Measurements from ENCODE around the gene MSX1. TPM values are rescaled to one million over a fixed set of nuclear protein-coding genes. Genes with fewer than 3 reads are reported as not detected.
"Not testable (repeated sequence)": the region's sequence is repeated elsewhere in the genome, so short reads cannot be mapped to it uniquely, and the experiment has no call there.

MSX1 gene
- total RNA-seq, 2 donors from 2014 or later = 11.0 to 24.6 TPM

GRCh38 chr4:4819213-4819606 lies 40.3 kb upstream of the MSX1 start:
- no peak for DNase-seq (ENCODE audit: low spot score)
- H3K36me3 ChIP-seq = no peaks in the 10 kb centered on the region
- H3K9me3 ChIP-seq = peaks cover 8% of the 10 kb centered on the region
- H3K27me3 ChIP-seq (replicated peaks; ENCODE audit: insufficient read depth) = no peaks in the 10 kb centered on the region
- no peak overlapping the region for H3K27ac ChIP-seq
- TF ChIP-seq CTCF (IDR thresholded peaks at IDR 0.05) = no peak
- no peak overlapping the region for H3K4me3 ChIP-seq
- H3K4me1 ChIP-seq (ENCODE audit: control insufficient read depth in 1 of 2, low read depth in 2 of 2) = no peaks in the 10 kb centered on the region
- no peak for ATAC-seq (ENCODE audit: insufficient number of reproducible peaks, low FRiP score, low read depth)

- H3K27ac ChIP-seq = no peak overlapping the region
- H3K9me3 ChIP-seq = peaks cover 8% of the 10 kb centered on the region
- no peaks in the 10 kb centered on the region for H3K4me1 ChIP-seq (ENCODE audit: control insufficient read depth in 1 of 2, low read depth in 2 of 2)
- H3K27me3 ChIP-seq (replicated peaks; ENCODE audit: insufficient read depth) = no peaks in the 10 kb centered on the region
- ATAC-seq (ENCODE audit: insufficient number of reproducible peaks, low FRiP score, low read depth) (no peak), DNase-seq (ENCODE audit: low spot score) (no peak)
- no peaks in the 10 kb centered on the region for H3K36me3 ChIP-seq
- no peak for TF ChIP-seq CTCF (IDR thresholded peaks at IDR 0.05)
- H3K4me3 ChIP-seq = no peak overlapping the region
Observed at GRCh38 chr4:4820261-4820660, 39.2 kb upstream of the MSX1 start.

GRCh38 chr4:4820739-4821138 lies 38.7 kb upstream of the MSX1 start:
- H3K27ac ChIP-seq = no peak overlapping the region
- TF ChIP-seq CTCF (IDR thresholded peaks at IDR 0.05) = no peak
- ATAC-seq (ENCODE audit: insufficient number of reproducible peaks, low FRiP score, low read depth) (no peak), DNase-seq (ENCODE audit: low spot score) (no peak)
- peaks cover 8% of the 10 kb centered on the region for H3K9me3 ChIP-seq
- no peak overlapping the region for H3K4me3 ChIP-seq
- H3K4me1 ChIP-seq (ENCODE audit: control insufficient read depth in 1 of 2, low read depth in 2 of 2) = no peaks in the 10 kb centered on the region
- no peaks in the 10 kb centered on the region for H3K36me3 ChIP-seq
- H3K27me3 ChIP-seq (replicated peaks; ENCODE audit: insufficient read depth) = no peaks in the 10 kb centered on the region

GRCh38 chr4:4821577-4821976 lies 37.9 kb upstream of the MSX1 start:
- TF ChIP-seq CTCF (IDR thresholded peaks at IDR 0.05) = no peak
- H3K27me3 ChIP-seq (replicated peaks; ENCODE audit: insufficient read depth) = no peaks in the 10 kb centered on the region
- no peaks in the 10 kb centered on the region for H3K36me3 ChIP-seq
- H3K9me3 ChIP-seq = peaks cover 5% of the 10 kb centered on the region
- DNase-seq (ENCODE audit: low spot score) (no peak), ATAC-seq (ENCODE audit: insufficient number of reproducible peaks, low FRiP score, low read depth) (no peak)
- no peaks in the 10 kb centered on the region for H3K4me1 ChIP-seq (ENCODE audit: control insufficient read depth in 1 of 2, low read depth in 2 of 2)
- no peak overlapping the region for H3K27ac ChIP-seq
- H3K4me3 ChIP-seq = no peak overlapping the region

- H3K4me1 ChIP-seq (ENCODE audit: control insufficient read depth in 1 of 2, low read depth in 2 of 2); ATAC-seq (ENCODE audit: insufficient number of reproducible peaks, low FRiP score, low read depth): not testable (repeated sequence)
Observed at GRCh38 chr4:4822286-4822685, 37.2 kb upstream of the MSX1 start.

GRCh38 chr4:4823621-4824162 lies 35.8 kb upstream of the MSX1 start:
- no peak for ATAC-seq (ENCODE audit: insufficient number of reproducible peaks, low FRiP score, low read depth)
- no peak for DNase-seq (ENCODE audit: low spot score)
- TF ChIP-seq CTCF (IDR thresholded peaks at IDR 0.05) = no peak
- peaks cover 5% of the 10 kb centered on the region for H3K9me3 ChIP-seq
- no peak overlapping the region for H3K4me3 ChIP-seq
- no peaks in the 10 kb centered on the region for H3K27me3 ChIP-seq (replicated peaks; ENCODE audit: insufficient read depth)
- no peak overlapping the region for H3K27ac ChIP-seq
- no peaks in the 10 kb centered on the region for H3K36me3 ChIP-seq
- no peaks in the 10 kb centered on the region for H3K4me1 ChIP-seq (ENCODE audit: control insufficient read depth in 1 of 2, low read depth in 2 of 2)

More at GRCh38 chr4:4822286-4822685, 37.2 kb upstream of the MSX1 start:
- H3K27ac ChIP-seq; DNase-seq (ENCODE audit: low spot score); H3K27me3 ChIP-seq (replicated peaks; ENCODE audit: insufficient read depth); H3K36me3 ChIP-seq; H3K9me3 ChIP-seq; H3K4me3 ChIP-seq: not testable (repeated sequence)

All from thoracic aorta (tissue), 2 donors.